ENCODE results near the gene RALGAPB.

DNA sequence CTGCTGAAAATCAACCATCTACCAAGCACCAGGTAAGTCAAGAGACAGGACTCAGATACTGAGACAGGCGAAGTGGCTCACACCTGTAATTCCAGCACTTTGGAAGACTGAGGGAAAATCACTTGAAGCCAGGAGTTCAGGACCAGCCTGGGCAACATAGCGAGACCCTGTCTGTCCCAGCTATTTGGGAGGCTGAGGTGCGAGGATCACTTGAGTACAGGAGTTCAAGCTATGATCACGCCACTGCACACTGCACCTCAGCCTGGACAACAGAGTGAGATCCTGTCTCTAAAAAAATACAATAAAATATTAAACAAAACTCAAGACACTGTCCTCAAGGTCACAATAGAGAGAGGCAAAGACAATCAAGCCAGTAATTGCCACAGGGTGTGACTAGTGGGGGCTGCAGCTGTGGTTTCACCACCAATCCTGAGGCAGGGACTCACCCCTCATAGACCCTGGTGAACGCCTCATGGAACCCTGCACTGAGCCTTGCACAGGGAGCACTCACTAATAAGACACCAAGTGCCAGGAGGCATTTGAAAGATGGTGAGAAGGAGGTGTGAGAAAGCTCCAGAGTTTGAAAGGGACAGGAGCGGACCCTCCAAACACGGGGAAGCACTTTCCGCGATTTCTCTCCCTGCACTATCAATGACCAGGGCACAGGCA, 39.2 kb upstream of the RALGAPB start:
- TF ChIP-seq ZNF274 (IDR thresholded peaks at IDR 0.05; ENCODE audit: low read length) (no peak), ZNF274 (tag by site-specific recombination; IDR thresholded peaks at IDR 0.05; ENCODE audit: borderline replicate concordance) (no peak), YY1 (tag by site-specific recombination; IDR thresholded peaks at IDR 0.05) (no peak), ZNF114 (tag by site-specific recombination; IDR thresholded peaks at IDR 0.05) (no peak), ZNF626 (tag by site-specific recombination; IDR thresholded peaks at IDR 0.05) (no peak), ZNF10 (tag by site-specific recombination; IDR thresholded peaks at IDR 0.05) (no peak), TRIM28 (IDR thresholded peaks at IDR 0.05; ENCODE audit: borderline replicate concordance, low read length) (no peak), ZNF184 (tag by site-specific recombination; IDR thresholded peaks at IDR 0.05) (no peak)
- TF ChIP-seq, protein P1, sequence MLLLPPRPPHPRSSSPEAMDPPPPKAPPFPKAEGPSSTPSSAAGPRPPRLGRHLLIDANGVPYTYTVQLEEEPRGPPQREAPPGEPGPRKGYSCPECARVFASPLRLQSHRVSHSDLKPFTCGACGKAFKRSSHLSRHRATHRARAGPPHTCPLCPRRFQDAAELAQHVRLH (tag by site-specific recombination; IDR thresholded peaks at IDR 0.05): no peak
- TF ChIP-seq, protein P2, sequence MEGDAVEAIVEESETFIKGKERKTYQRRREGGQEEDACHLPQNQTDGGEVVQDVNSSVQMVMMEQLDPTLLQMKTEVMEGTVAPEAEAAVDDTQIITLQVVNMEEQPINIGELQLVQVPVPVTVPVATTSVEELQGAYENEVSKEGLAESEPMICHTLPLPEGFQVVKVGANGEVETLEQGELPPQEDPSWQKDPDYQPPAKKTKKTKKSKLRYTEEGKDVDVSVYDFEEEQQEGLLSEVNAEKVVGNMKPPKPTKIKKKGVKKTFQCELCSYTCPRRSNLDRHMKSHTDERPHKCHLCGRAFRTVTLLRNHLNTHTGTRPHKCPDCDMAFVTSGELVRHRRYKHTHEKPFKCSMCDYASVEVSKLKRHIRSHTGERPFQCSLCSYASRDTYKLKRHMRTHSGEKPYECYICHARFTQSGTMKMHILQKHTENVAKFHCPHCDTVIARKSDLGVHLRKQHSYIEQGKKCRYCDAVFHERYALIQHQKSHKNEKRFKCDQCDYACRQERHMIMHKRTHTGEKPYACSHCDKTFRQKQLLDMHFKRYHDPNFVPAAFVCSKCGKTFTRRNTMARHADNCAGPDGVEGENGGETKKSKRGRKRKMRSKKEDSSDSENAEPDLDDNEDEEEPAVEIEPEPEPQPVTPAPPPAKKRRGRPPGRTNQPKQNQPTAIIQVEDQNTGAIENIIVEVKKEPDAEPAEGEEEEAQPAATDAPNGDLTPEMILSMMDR (tag by site-specific recombination; IDR thresholded peaks at IDR 0.05): no peak

Data from HEK293 (cell line).